K562 (cell line): ENCODE measurements around the gene AP1S3. TPM values are rescaled to one million over a fixed set of nuclear protein-coding genes. Genes with fewer than 3 reads are reported as not detected.

ENCODE experiments used
- ATAC-seq: fragments of 200-7000 bp; cut with Tn5 transposase; 3 replicates; pipeline ENCODE4 v1.9.1; 2020; ENCODE audit warnings: moderate library complexity
- BruUV-seq: library from RNA; stranded (reverse); fragments of 400-500 nt; replicated peaks from 2 replicates; lab custom pipeline; 2021; lab: Mats Ljungman, UMichigan
- CTCF ChIA-PET: fragments of 300-600 bp; formaldehyde crosslinking; extraction: SDS; loops from one replicate; lab custom pipeline; 2021; ENCODE audit warnings: low intra/inter-chr PET ratio; lab: Yijun Ruan, JAX
- POLR2A ChIA-PET: fragments of 300-600, 350-650 bp; sonication (Branson Sonifier 250); formaldehyde crosslinking; extraction: SDS; loops from one replicate; lab custom pipeline; 2021; ENCODE audit warnings: antibody characterized with exemption, inconsistent platforms; lab: Yijun Ruan, JAX
- DNase-seq, 4 experiments: peaks; one replicate each; pipeline versions ENCODE4 v3.0.0 to v3.0.0-alpha.2; 2011 to 2018; ENCODE audit warnings: low spot score in 3 of 4, mixed read lengths in 3 of 4; ENCODE audit errors: extremely low read depth in 1 of 4
- FAIRE-seq: peaks from 2 replicates; lab custom pipeline; 2011; peaks lifted over from hg19 to GRCh38; lab: Jason Lieb, UNC
- H2AFZ ChIP-seq: 2 replicates; pipeline ENCODE4 v1.6.0; 2011; ENCODE audit warnings: low read depth, low read length, control low read depth, inconsistent platforms
- H3K27ac ChIP-seq: fragments of 200-600 bp; 3 replicates; pipeline ENCODE4 v1.8.0; 2011; ENCODE audit warnings: low read depth, mild to moderate bottlenecking, control low read depth, inconsistent platforms, low read length, moderate library complexity, mixed read lengths; ENCODE audit errors: extremely low read depth
- H3K27me3 ChIP-seq, 2 experiments: fragments of 300-600 bp in 1 of 2; 2 replicates in 1 of 2; 3 replicates in 1 of 2; pipeline versions ENCODE4 v1.6.0 to v1.8.0; 2011; ENCODE audit warnings: inconsistent platforms in 2 of 2, low read length in 2 of 2, mild to moderate bottlenecking in 1 of 2, mixed read lengths in 1 of 2, moderate library complexity in 1 of 2; ENCODE audit not compliant: control insufficient read depth in 2 of 2, insufficient read depth in 2 of 2
- H3K36me3 ChIP-seq: fragments of 300-600 bp; 3 replicates; pipeline ENCODE4 v1.8.0; 2011; ENCODE audit warnings: mild to moderate bottlenecking, low read length, inconsistent platforms; ENCODE audit not compliant: control insufficient read depth, insufficient read depth
- H3K4me1 ChIP-seq, 2 experiments: fragments of 200-600 bp in 1 of 2; replicated peaks in 1 of 2; 2 replicates in 1 of 2; 3 replicates in 1 of 2; pipeline versions ENCODE4 v1.5.1 to v1.8.0; 2011; ENCODE audit warnings: inconsistent platforms in 2 of 2, low read length in 2 of 2, mild to moderate bottlenecking in 1 of 2, mixed read lengths in 1 of 2, moderate library complexity in 1 of 2; ENCODE audit not compliant: control insufficient read depth in 2 of 2, insufficient read depth in 2 of 2
- H3K4me2 ChIP-seq: 2 replicates; pipeline ENCODE4 v1.6.1; 2011; ENCODE audit warnings: low read length, control low read depth, inconsistent platforms, mixed read lengths; ENCODE audit not compliant: insufficient read depth
- H3K4me3 ChIP-seq: fragments of 200-600 bp; sonication (generic), shearing (Covaris generic); 2 replicates; pipeline ENCODE4 v1.5.1; 2016; ENCODE audit warnings: control low read depth, inconsistent platforms
- H3K79me2 ChIP-seq: fragments of 200-600 bp; 3 replicates; pipeline ENCODE4 v1.8.0; 2011; ENCODE audit warnings: low read length, inconsistent platforms; ENCODE audit not compliant: control insufficient read depth, insufficient read depth
- H3K9ac ChIP-seq, 2 experiments: 2 replicates each; pipeline versions ENCODE4 v1.6.0 to v1.6.1; 2011; ENCODE audit warnings: low read depth in 2 of 2, low read length in 2 of 2, control low read depth in 1 of 2, inconsistent platforms in 1 of 2, mild to moderate bottlenecking in 1 of 2, mixed read lengths in 1 of 2; ENCODE audit not compliant: insufficient read depth in 1 of 2
- H3K9me1 ChIP-seq: one replicate; pipeline ENCODE4 v1.6.0; 2011; ENCODE audit warnings: inconsistent platforms, mild to moderate bottlenecking, low read length, moderate library complexity; ENCODE audit not compliant: control insufficient read depth, insufficient read depth
- H3K9me3 ChIP-seq: replicated peaks from 2 replicates; pipeline ENCODE4 v1.5.1; 2011; ENCODE audit warnings: low read depth, low read length, inconsistent platforms; ENCODE audit not compliant: control insufficient read depth, insufficient read depth
- H4K20me1 ChIP-seq: replicated peaks from 2 replicates; pipeline ENCODE4 v1.6.1; 2011; ENCODE audit warnings: low read length, inconsistent platforms, mixed read lengths; ENCODE audit not compliant: control insufficient read depth, insufficient read depth
- ADNP ChIP-seq: fragments of 200-800 bp; sonication (Bioruptor generic); IDR thresholded peaks from 2 replicates; pipeline ENCODE4 v1.6.1; 2016; ENCODE audit warnings: missing genetic modification characterization, missing compliant biosample characterization
- CBX2 ChIP-seq: fragments of 200-600 bp; sonication (generic); IDR thresholded peaks from one replicate; pipeline ENCODE4 v1.6.1; 2012; ENCODE audit warnings: mild to moderate bottlenecking, low read length, inconsistent platforms; ENCODE audit not compliant: insufficient read depth, poor library complexity, severe bottlenecking
- RBFOX2 ChIP-seq: fragments of 200-400 bp; formaldehyde crosslinking; IDR thresholded peaks from 2 replicates; pipeline ENCODE4 v1.6.1; 2017; ENCODE audit warnings: low read depth, mild to moderate bottlenecking, low read length, moderate library complexity
- WGBS: fragments of 100-300 bp; shearing (Covaris generic); methylation state at CpG from one replicate; pipeline ENCODE4 v1.1.6; 2016; ENCODE audit warnings: low coverage, mixed read lengths; ENCODE audit not compliant: insufficient coverage; ENCODE audit errors: missing lambda C conversion rate; 5-methylcytosine and 5-hydroxymethylcytosine counted together
- in situ Hi-C: fragments of 300-500 bp; cut with MboI; formaldehyde crosslinking; loops from 4 replicates; pipeline ENCODE4 v1.15.0; 2018; ENCODE audit warnings: inconsistent platforms, mixed read lengths
- intact Hi-C: fragments of 100-400 bp; cut with micrococcal nuclease; formaldehyde crosslinking; loops from 2 replicates; pipeline ENCODE4 v1.14.2; 2022
- polyA plus RNA-seq, 8 experiments: library from polyadenylated mRNA; depleted of rRNA in 4 of 8; stranded (reverse) in 5 of 8; unstranded in 3 of 8; fragments of >200 nt; fragmentation: Nextera tagmentation in 2 of 8; fragmentation: Illumina TruSeq in 1 of 8; extraction: Ambion mirVana in 2 of 8; extraction: Trizol in 1 of 8; gene quantifications; 2 replicates each; pipeline versions ENCODE4 v1.2.1 to v1.2.3, GENCODE V29; 2011 to 2014; ENCODE audit warnings: inconsistent platforms in 1 of 8, missing spikeins in 1 of 8
- total RNA-seq, 7 experiments: library from RNA; depleted of rRNA in 6 of 7; stranded (reverse); fragments of >200 nt in 6 of 7; fragmentation: Illumina TruSeq in 2 of 7; extraction: Trizol in 2 of 7; gene quantifications; 2 replicates each; pipeline versions ENCODE4 v1.2.1 to v1.2.3, GENCODE V29; 2011 to 2021; ENCODE audit warnings: low replicate concordance in 1 of 7
- TF ChIP-seq, protein P1 (sequence below): IDR thresholded peaks from 2 replicates; pipeline ENCODE4 v1.6.1; 2014; ENCODE audit warnings: antibody characterized with exemption
- TF ChIP-seq, protein P2 (sequence below): sonication (generic); IDR thresholded peaks from 2 replicates; pipeline ENCODE4 v1.6.1; 2016
- TF ChIP-seq, protein P3 (sequence below): fragments of 250-450 bp; sonication (Bioruptor Pico); IDR thresholded peaks from 2 replicates; pipeline ENCODE4 v1.8.0; 2022; ENCODE audit warnings: moderate library complexity, mild to moderate bottlenecking, inconsistent platforms

The AP1S3 gene
- total and polyA plus RNA-seq, 9 of the 15 experiments (the other 6 are each of a cell fraction or from before 2014, with no cell fraction given), result 0.50 to 3.8 (median 2.1) TPM

DNA sequence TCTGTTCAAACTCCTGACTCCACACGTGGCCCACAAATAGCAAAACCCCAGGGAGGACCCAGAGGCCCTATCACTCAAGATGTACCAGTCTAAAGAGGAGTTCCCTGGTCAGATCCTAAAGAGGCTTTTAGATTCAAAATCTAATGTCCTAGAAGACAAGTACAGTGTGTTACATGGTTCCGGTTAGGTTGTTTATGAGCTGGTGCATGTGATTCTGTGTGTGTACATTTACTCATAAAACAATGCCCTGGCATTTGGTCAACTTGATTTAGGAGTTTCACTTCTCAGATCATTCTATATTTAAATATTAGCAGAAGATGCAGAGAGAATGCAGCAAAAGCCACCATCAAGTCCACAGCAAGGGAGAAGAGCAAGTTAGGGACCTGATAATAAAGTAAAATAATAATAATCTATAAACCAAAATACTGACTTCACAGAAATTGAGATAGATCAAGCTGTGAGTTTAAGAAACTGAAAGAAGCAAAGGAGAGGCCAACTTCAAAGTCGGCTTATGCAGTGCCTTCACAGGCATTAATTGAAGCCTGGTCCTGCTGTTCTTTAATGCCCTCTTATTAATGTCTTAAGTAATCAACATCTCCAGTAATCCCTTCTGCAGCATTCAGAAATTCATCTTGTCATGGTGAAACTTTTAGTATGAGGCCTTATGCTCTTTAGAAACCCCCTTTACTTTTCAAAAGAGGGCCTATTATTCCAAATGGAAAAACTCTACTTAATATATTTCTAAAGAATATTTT is 4.2 kb upstream of the AP1S3 start:
- Histone ChIP-seq H3K4me1 (peaks cover 0 to 15% of the 10 kb centered on the region in 2 experiments; a peak in 2 of 5 replicates), H3K27ac (no peak overlapping the region), H3K27me3 (peaks cover 0 to 2% of the 10 kb centered on the region in 2 experiments; a peak in 1 of 5 replicates), H3K79me2 (no peaks in the 10 kb centered on the region), H3K36me3 (no peaks in the 10 kb centered on the region), H4K20me1 (no peaks in the 10 kb centered on the region), H3K9ac (no peak overlapping the region), H3K9me1 (no peaks in the 10 kb centered on the region), H3K4me3 (no peak overlapping the region), H3K4me2 (no peak overlapping the region), H3K9me3 (no peaks in the 10 kb centered on the region), H2AFZ (no peak overlapping the region)
- in situ Hi-C loops (no loop called here), intact Hi-C loops (no loop called here)
- FAIRE-seq, result no peak
- WGBS, result 22% methylated on average over 3 of the region's 3 CpGs
- DNase-seq, result no peak
- TF ChIP-seq, protein P1, sequence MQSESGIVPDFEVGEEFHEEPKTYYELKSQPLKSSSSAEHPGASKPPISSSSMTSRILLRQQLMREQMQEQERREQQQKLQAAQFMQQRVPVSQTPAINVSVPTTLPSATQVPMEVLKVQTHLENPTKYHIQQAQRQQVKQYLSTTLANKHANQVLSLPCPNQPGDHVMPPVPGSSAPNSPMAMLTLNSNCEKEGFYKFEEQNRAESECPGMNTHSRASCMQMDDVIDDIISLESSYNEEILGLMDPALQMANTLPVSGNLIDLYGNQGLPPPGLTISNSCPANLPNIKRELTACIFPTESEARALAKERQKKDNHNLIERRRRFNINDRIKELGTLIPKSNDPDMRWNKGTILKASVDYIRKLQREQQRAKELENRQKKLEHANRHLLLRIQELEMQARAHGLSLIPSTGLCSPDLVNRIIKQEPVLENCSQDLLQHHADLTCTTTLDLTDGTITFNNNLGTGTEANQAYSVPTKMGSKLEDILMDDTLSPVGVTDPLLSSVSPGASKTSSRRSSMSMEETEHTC, result no peak
- TF ChIP-seq CBX2 (no peak), RBFOX2 (no peak), ADNP (tag) (no peak)
- TF ChIP-seq, protein P2, sequence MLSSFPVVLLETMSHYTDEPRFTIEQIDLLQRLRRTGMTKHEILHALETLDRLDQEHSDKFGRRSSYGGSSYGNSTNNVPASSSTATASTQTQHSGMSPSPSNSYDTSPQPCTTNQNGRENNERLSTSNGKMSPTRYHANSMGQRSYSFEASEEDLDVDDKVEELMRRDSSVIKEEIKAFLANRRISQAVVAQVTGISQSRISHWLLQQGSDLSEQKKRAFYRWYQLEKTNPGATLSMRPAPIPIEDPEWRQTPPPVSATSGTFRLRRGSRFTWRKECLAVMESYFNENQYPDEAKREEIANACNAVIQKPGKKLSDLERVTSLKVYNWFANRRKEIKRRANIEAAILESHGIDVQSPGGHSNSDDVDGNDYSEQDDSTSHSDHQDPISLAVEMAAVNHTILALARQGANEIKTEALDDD, result no peak
- TF ChIP-seq, protein P3, sequence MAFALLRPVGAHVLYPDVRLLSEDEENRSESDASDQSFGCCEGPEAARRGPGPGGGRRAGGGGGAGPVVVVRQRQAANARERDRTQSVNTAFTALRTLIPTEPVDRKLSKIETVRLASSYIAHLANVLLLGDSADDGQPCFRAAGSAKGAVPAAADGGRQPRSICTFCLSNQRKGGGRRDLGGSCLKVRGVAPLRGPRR (CRISPR knock-in tag), result no peak
- no TSS peak for BruUV-seq
- CTCF ChIA-PET, result no interaction called here
- POLR2A ChIA-PET, result no interaction called here
- ATAC-seq, result no peak
